HepG2 (cell line): ENCODE results near the gene CCNQ. TPM values are rescaled to one million over a fixed set of nuclear protein-coding genes. Genes with fewer than 3 reads are reported as not detected.

ENCODE experiments used
- CSRNP2 ChIP-seq: sonication (generic); formaldehyde crosslinking; conservative IDR thresholded peaks from 2 replicates; pipeline ENCODE4 v1.8.0; 2022; ENCODE audit warnings: low read depth, missing genetic modification reagents
- DR1 ChIP-seq: sonication (generic); formaldehyde crosslinking; IDR thresholded peaks from 2 replicates; pipeline ENCODE4 v1.8.0; 2021; ENCODE audit warnings: mild to moderate bottlenecking, missing genetic modification reagents, inconsistent platforms
- ESRRA ChIP-seq: sonication (generic); formaldehyde crosslinking; IDR thresholded peaks from 2 replicates; pipeline ENCODE4 v1.5.1; 2020; ENCODE audit warnings: mild to moderate bottlenecking, low read depth, missing genetic modification reagents
- KLF12 ChIP-seq: sonication (generic); formaldehyde crosslinking; IDR thresholded peaks from 2 replicates; pipeline ENCODE4 v1.4.0; 2020; ENCODE audit warnings: missing genetic modification reagents, borderline replicate concordance
- SALL2 ChIP-seq: sonication (generic); formaldehyde crosslinking; IDR thresholded peaks from 2 replicates; pipeline ENCODE4 v1.8.1; 2023; ENCODE audit warnings: mild to moderate bottlenecking, missing genetic modification reagents, inconsistent platforms
- STAT5B ChIP-seq: sonication (generic); formaldehyde crosslinking; IDR thresholded peaks from 2 replicates; pipeline ENCODE4 v1.4.0; 2020; ENCODE audit warnings: missing genetic modification reagents
- SYNCRIP ChIP-seq: fragments of 200-400 bp; formaldehyde crosslinking; IDR thresholded peaks from 2 replicates; pipeline ENCODE4 v1.6.1; 2018; ENCODE audit warnings: mild to moderate bottlenecking, low read depth, low read length; ENCODE audit not compliant: insufficient read depth
- TOPORS ChIP-seq: sonication (generic); formaldehyde crosslinking; IDR thresholded peaks from 2 replicates; pipeline ENCODE4 v1.8.0; 2023; ENCODE audit warnings: mild to moderate bottlenecking, missing genetic modification reagents
- ZBTB33 ChIP-seq: sonication (generic); formaldehyde crosslinking; IDR thresholded peaks from 2 replicates; pipeline ENCODE4 v1.4.0; 2020; ENCODE audit warnings: missing genetic modification reagents
- ZFAT ChIP-seq: sonication (generic); formaldehyde crosslinking; conservative IDR thresholded peaks from 2 replicates; pipeline ENCODE4 v1.8.1; 2023; ENCODE audit warnings: missing genetic modification reagents, inconsistent platforms
- ZFP36L1 ChIP-seq: sonication (generic); formaldehyde crosslinking; IDR thresholded peaks from 2 replicates; pipeline ENCODE4 v1.8.0; 2022; ENCODE audit warnings: mild to moderate bottlenecking, missing genetic modification reagents, moderate library complexity
- ZNF446 ChIP-seq: sonication (generic); formaldehyde crosslinking; IDR thresholded peaks from 2 replicates; pipeline ENCODE4 v1.5.0; 2020; ENCODE audit warnings: mild to moderate bottlenecking, missing genetic modification reagents
- ZNF460 ChIP-seq: sonication (generic); formaldehyde crosslinking; IDR thresholded peaks from 2 replicates; pipeline ENCODE4 v1.5.1; 2020; ENCODE audit warnings: missing genetic modification reagents, mild to moderate bottlenecking, borderline replicate concordance
- ZNF563 ChIP-seq: sonication (generic); formaldehyde crosslinking; IDR thresholded peaks from 2 replicates; pipeline ENCODE4 v1.8.0; 2022; ENCODE audit warnings: mild to moderate bottlenecking, moderate library complexity, missing genetic modification reagents
- ZNF746 ChIP-seq: sonication (generic); formaldehyde crosslinking; IDR thresholded peaks from 2 replicates; pipeline ENCODE4 v1.8.0; 2022; ENCODE audit warnings: mild to moderate bottlenecking, missing genetic modification reagents
- polyA plus RNA-seq, 8 experiments: library from polyadenylated mRNA; depleted of rRNA in 3 of 8; stranded (reverse) in 7 of 8; unstranded in 1 of 8; fragments of >200 nt; fragmentation: Illumina TruSeq in 4 of 8; extraction: Trizol in 4 of 8; gene quantifications; 2 replicates each; pipeline versions ENCODE4 v1.2.1 to v1.2.3, GENCODE V29; 2011 to 2016; ENCODE audit warnings: low read depth in 4 of 8, missing spikeins in 1 of 8, mixed read lengths in 1 of 8; ENCODE audit not compliant: insufficient read depth in 1 of 8
- total RNA-seq, 5 experiments: library from RNA; depleted of rRNA; stranded (reverse); fragments of >200 nt; fragmentation: Illumina TruSeq; extraction: Trizol; gene quantifications; 2 replicates each; pipeline ENCODE4 v1.2.3, GENCODE V29; 2016; ENCODE audit warnings: low read depth in 1 of 5
- TF ChIP-seq, protein P1 (sequence below): sonication (generic); formaldehyde crosslinking; IDR thresholded peaks from 2 replicates; pipeline ENCODE4 v1.4.0; 2020; ENCODE audit warnings: low read depth, mild to moderate bottlenecking, missing genetic modification reagents
- TF ChIP-seq, protein P2 (sequence below): sonication (generic); formaldehyde crosslinking; IDR thresholded peaks from 2 replicates; pipeline ENCODE4 v1.5.0; 2020; ENCODE audit warnings: missing genetic modification reagents
- TF ChIP-seq, protein P3 (sequence below): sonication (generic); formaldehyde crosslinking; IDR thresholded peaks from 2 replicates; pipeline ENCODE4 v1.5.1; 2020; ENCODE audit warnings: missing genetic modification reagents, mild to moderate bottlenecking, borderline replicate concordance
- TF ChIP-seq, protein P4 (sequence below): sonication (generic); formaldehyde crosslinking; IDR thresholded peaks from 2 replicates; pipeline ENCODE4 v1.5.1; 2020; ENCODE audit warnings: mild to moderate bottlenecking, moderate library complexity, missing genetic modification reagents
- TF ChIP-seq, protein P5 (sequence below): sonication (generic); formaldehyde crosslinking; IDR thresholded peaks from 2 replicates; pipeline ENCODE4 v1.4.0; 2020; ENCODE audit warnings: missing genetic modification reagents

CCNQ gene
- total and polyA plus RNA-seq, 2 of the 13 experiments (the other 11 are each of a cell fraction or from before 2014, with no cell fraction given), result 15.0 to 25.5 TPM

GRCh38 chrX:153627675-153628111 lies 28.8 kb upstream of the CCNQ start (continued):
- TF ChIP-seq SALL2 (CRISPR knock-in tag) (peak; percentile 65; the same call in 1 of the 2 replicates), ZNF460 (CRISPR knock-in tag) (no peak; the same call in 1 of the 2 replicates), ZNF446 (CRISPR knock-in tag) (no peak), DR1 (CRISPR knock-in tag) (peak; percentile 57; the same call in 1 of the 2 replicates), ZNF563 (no peak), ZFAT (CRISPR knock-in tag) (0 out of 2 replicates have a peak, but pooled peaks have one; percentile 58), SYNCRIP (no peak), STAT5B (no peak), ESRRA (CRISPR knock-in tag) (peak; percentile 43; the same call in 1 of the 2 replicates), CSRNP2 (no peak), ZFP36L1 (no peak), KLF12 (0 out of 2 replicates have a peak, but pooled peaks have one; percentile 43), TOPORS (CRISPR knock-in tag) (peak; percentile 87), ZNF746 (CRISPR knock-in tag) (peak; percentile 77; the same call in 1 of the 2 replicates), ZBTB33 (CRISPR knock-in tag) (peak; percentile 40; the same call in 1 of the 2 replicates)
- TF ChIP-seq, protein P1, sequence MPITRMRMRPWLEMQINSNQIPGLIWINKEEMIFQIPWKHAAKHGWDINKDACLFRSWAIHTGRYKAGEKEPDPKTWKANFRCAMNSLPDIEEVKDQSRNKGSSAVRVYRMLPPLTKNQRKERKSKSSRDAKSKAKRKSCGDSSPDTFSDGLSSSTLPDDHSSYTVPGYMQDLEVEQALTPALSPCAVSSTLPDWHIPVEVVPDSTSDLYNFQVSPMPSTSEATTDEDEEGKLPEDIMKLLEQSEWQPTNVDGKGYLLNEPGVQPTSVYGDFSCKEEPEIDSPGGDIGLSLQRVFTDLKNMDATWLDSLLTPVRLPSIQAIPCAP, result no peak
- TF ChIP-seq, protein P2, sequence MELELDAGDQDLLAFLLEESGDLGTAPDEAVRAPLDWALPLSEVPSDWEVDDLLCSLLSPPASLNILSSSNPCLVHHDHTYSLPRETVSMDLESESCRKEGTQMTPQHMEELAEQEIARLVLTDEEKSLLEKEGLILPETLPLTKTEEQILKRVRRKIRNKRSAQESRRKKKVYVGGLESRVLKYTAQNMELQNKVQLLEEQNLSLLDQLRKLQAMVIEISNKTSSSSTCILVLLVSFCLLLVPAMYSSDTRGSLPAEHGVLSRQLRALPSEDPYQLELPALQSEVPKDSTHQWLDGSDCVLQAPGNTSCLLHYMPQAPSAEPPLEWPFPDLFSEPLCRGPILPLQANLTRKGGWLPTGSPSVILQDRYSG (CRISPR knock-in tag), result 0 out of 2 replicates have a peak, but pooled peaks have one; percentile 63
- TF ChIP-seq, protein P3, sequence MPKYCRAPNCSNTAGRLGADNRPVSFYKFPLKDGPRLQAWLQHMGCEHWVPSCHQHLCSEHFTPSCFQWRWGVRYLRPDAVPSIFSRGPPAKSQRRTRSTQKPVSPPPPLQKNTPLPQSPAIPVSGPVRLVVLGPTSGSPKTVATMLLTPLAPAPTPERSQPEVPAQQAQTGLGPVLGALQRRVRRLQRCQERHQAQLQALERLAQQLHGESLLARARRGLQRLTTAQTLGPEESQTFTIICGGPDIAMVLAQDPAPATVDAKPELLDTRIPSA (CRISPR knock-in tag), result no peak
- TF ChIP-seq, protein P4, sequence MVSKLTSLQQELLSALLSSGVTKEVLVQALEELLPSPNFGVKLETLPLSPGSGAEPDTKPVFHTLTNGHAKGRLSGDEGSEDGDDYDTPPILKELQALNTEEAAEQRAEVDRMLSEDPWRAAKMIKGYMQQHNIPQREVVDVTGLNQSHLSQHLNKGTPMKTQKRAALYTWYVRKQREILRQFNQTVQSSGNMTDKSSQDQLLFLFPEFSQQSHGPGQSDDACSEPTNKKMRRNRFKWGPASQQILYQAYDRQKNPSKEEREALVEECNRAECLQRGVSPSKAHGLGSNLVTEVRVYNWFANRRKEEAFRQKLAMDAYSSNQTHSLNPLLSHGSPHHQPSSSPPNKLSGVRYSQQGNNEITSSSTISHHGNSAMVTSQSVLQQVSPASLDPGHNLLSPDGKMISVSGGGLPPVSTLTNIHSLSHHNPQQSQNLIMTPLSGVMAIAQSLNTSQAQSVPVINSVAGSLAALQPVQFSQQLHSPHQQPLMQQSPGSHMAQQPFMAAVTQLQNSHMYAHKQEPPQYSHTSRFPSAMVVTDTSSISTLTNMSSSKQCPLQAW (CRISPR knock-in tag), result no peak
- TF ChIP-seq, protein P5, sequence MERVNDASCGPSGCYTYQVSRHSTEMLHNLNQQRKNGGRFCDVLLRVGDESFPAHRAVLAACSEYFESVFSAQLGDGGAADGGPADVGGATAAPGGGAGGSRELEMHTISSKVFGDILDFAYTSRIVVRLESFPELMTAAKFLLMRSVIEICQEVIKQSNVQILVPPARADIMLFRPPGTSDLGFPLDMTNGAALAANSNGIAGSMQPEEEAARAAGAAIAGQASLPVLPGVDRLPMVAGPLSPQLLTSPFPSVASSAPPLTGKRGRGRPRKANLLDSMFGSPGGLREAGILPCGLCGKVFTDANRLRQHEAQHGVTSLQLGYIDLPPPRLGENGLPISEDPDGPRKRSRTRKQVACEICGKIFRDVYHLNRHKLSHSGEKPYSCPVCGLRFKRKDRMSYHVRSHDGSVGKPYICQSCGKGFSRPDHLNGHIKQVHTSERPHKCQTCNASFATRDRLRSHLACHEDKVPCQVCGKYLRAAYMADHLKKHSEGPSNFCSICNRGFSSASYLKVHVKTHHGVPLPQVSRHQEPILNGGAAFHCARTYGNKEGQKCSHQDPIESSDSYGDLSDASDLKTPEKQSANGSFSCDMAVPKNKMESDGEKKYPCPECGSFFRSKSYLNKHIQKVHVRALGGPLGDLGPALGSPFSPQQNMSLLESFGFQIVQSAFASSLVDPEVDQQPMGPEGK (CRISPR knock-in tag), result peak; percentile 93
